Measurements from ENCODE around the gene SLK.

SLK gene

DNA sequence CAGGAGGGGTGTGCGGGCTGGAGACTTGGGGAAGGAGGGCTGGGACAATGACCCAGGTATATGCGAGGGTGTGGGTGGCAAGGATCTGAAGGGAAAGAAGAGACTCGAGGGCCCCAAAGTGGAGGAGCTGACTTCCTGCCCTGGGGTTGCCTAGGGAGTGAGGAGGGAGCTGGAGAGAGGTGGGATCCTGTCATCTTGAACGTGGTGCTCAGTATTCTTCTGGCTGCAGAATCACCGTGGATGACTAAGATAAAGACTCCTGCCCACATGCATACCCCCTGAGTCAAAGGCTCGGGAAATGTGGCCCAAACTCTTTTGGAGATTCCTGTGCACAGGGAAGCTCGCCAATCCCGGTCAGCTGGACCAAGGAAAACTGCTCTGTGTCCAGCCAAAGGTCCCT lies 87.5 kb downstream of the SLK start:
- DNase-seq (ENCODE audit: low read depth) = no peak

DNA sequence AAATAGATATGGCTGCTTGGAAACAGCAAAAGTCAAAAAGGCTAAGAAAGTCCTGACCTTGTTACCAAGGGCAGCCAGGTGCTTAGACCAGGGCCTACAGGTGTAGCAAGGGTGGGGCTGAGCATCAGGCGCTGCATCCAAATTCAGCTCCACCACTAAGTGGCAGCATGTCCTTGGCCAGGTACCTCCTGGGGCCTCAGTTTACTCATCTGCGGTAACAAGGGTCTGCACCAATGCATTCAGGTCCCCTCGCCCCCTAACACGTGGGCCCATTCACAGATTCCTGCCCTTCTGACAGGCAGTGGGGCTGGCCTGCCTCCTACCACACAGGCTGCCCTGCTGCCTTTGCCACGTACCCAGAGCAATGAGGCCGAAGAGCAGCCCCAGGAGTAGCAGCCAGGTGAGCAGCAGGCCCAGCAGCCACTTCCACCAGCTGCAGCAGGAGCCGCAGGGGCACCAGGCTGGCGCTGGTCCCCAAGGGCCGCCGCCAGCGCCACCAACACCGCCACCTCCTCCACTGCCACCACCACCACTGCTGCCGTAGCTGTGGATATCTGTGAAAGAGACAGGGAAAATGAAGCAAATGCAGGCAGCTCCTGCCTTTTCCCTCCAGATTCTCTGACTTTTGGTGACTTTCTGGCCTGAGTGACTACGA lies 89.8 kb downstream of the SLK start:
- no peak for DNase-seq (ENCODE audit: low read depth)

DNA sequence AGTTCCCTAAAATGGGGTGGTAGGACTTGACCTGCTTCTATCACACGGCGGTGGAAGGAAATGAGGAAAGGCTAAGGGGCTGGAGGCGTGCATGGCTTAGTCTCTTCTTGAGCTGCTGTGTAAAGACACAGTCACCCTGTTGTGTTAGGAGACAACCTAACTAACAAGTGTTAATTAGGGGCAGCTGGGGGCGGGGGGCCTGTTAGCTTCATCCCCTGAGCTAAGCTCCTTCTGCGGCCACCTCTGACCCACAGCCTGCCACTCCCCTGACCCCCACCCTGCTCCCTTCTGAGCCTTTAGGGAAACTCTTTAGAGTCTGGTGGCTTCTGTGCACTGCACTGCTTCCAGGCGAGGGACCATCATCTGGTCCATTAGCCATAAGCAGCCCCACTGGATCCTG lies 90.8 kb downstream of the SLK start:
- DNase-seq (ENCODE audit: low read depth) = no peak

DNA sequence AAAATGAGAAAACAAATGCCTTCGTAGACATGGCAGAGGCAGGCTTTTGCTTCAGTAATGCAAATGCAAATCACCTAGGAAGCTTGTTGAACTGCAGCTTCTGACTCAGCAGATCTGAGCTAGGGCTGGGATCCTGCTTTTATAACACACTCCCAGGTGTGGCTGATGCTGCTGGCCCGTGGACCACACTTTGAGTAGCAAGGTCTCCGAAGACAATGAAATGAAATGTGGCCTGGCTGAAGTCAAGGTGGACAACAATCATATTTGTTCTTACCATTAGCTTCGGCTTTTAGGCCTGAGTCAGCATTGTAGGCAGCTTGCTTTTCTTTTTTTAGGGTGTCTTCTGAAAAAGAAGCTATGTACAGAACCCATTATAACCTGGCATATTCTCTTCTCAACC lies 92.4 kb downstream of the SLK start:
- DNase-seq (ENCODE audit: low read depth) = no peak

DNA sequence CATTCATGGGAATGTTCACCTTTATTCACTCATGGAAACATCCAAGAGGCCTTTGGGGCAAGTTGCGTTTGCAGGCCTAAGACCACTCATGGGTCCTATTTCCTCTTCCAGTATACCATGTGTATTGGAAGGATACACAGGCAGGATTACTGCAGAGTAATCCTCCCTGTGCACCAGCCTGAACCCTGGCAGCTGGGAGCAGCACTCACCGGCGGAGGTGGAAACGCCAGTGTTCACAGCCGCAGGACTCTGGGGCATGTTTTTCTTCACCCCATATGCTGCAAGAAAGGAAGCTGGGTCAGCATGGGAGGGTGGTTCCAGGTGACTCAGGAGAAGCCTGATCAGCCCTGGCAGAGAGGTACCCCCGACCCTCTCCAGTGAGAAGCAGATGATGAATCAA lies 94.3 kb downstream of the SLK start:
- DNase-seq (ENCODE audit: low read depth) = no peak

DNA sequence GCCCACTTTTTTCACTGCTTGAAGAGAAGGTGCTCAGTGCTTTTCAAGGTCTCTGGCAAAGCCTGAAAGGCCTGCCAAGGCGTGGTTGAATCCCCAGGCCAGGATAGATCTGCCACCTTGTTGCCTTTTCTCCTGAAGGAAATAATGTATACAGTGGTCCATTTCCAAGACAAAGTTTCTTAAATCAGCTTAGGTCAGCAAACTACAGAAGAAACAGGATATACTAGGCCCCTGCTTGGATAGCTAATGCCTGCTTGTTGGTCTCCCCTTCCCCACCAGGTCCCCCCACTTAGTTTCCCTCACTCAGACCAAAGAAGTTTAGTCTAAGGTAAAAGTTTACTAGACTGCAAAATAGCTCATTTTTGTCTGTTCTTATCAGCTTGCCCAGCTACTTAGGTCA lies 98.8 kb downstream of the SLK start:
- DNase-seq (ENCODE audit: low read depth) = no peak

DNA sequence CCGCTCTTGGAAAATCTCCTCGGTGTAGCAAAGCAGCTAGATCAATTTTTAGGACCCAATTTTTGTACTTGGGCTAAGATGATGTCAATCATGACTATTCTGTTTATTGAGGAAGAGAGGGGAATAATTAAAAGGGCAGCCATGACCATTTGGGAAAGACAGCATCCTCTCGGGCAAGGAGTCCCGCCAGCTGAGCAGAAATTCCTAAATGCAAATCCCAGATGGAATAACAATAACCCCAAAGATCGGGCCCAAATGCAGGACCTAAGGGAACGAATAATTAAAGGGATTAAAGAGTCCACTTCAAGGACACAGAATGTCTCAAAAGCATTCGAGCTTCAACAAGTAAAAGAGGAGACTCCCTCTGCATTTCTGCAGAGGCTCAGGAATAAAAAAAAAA lies 100.0 kb downstream of the SLK start:
- DNase-seq (ENCODE audit: low read depth) = no peak

DNA sequence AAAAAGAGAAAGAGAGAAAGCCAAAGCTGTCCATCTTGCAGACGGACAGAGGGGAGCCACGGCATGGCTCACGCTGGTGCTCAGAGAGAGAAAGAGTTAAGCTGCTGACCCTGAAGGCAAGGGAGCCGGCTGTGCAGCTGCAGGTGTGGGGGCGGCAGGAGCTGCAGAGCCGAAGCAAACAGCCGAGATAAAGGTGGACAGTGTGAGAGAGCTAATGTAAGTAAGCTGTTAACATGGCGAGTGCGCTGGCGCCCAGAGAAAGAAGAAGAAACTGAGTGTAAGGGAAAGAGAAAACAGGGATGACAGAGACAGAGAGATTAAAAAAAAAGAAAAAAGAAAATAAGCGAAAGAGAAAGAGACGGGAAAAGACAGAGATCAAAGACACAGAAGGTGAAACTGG lies 100.6 kb downstream of the SLK start:
- no peak for DNase-seq (ENCODE audit: low read depth)

DNA sequence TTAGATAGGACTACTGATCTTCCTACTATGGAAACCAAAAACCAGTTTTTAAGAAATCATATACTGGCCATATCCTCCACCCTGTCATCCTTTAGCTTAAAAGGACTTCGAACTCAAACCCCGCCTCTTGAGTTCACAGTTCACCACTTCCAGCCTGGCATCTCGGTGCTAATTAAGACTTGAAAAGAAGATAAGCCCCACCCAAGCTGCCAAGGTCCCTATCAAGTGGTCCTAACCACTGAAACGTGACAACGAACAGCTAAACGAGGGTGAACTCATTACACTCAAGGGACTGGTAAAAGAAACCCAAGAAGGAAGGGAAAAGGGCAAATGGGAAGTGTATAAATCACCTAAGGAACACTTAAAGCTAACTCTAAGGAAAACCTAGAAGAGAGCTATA lies 102.7 kb downstream of the SLK start:
- DNase-seq (ENCODE audit: low read depth) = no peak

DNA sequence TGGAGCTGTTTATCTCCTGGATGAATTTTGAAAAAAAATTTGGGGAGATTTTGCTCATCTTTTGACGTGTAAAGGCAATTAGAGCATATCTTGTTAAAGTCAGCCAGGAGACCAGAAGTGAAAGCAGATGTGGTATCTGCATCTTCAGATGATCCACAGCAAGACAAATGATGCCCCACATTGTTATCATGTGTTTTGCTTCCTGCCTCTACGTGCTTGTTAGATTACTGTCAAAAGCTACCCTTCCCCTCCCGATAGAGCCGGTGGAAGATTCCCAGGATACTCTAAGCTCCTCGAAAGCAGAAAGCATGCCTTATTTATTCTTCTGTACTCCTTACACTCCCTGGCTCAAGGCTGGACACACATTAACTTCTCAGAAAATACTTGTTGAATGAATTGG lies 105.8 kb downstream of the SLK start:
- no peak for DNase-seq (ENCODE audit: low read depth)

DNA sequence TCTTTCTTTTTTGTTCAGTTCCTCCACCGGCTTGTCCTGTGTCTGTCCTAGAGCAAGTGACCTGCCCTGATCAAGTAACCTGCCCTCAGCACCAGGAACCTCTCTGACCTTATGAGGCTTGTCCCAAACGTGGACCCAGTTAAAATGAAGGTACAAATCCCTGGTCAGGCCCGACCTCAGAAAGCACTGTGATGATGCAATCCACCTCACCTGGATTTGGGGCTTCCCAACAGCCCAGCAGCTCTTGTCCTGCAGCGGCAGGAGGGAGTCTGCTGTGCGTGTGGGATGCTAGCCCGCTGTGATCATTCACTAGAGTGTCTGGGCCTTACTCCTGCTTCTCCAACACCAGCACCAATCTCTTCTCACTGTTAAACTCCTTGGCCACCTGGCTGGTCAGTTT lies 107.6 kb downstream of the SLK start:
- no peak for DNase-seq (ENCODE audit: low read depth)

DNA sequence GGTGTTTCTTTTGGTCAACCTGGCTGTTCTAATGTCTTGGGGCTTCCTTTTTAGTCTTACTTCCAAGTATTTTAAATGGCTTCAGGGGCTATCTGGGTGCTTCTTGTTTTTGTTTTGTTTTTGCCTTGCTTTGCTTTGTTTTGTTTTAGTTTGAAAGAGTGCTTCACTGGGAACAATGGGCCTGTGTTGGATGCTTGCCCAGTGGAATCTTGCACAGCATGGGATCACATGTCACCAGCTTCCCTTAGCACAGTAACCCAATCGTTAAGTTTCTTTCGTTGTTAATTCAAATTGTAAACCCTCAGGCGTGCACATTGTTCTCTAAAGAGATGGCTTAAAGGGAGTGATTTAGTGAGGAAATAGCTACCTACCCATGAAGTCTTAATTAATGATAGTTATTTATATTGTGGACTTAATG lies 109.8 kb downstream of the SLK start:
- DNase-seq (ENCODE audit: low read depth) = no peak

DNA sequence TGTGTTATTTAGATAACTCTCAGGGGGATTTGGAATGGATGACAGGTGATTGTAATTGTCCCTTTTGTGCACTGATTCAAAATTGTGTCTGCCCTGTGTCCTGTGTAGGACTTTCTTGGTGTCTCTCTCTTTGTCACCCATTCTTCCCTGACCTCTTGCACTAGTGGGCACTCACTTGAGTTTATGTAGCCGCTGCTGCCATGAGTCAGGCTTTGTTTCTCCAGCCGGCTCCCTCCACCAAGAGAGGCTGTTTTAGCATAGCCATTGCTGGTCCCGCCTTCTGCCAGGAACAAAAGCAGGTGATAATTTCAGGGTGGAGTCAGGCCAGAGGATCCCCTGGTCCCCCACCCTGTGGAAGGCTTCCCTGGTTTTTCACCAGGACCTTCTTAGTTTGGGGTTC lies 110.3 kb downstream of the SLK start:
- no peak for DNase-seq (ENCODE audit: low read depth)

DNA sequence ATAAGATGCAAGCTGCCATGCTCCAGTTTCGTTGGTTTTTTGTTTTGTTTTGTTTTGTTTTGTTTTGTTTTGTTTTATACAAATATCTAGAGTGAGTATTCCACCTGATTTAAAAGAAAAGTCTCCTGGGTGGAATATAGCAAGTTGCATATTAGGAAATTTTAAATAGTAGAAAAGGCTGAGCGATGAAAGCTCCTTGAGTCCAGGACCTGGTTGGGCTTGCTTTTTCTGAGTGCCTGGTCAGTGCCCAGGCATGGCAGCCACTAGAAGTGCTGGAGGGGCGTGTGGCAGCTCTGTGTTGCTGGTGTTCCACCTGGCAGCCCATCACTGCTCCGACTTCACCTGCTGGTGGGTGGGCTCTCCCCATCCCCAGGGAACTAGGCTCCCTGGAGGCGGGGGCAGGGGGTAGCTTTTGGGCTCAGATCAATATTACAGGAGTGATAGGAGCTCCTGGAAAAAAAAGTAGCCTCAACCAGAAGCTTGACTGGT lies 110.8 kb downstream of the SLK start:
- no peak for DNase-seq (ENCODE audit: low read depth)
